Measurements from ENCODE around the gene FBXL15.
A peak's percentile ranks its signal among the peaks of the same experiment; 100 is the strongest.
"Not testable (repeated sequence)": the region's sequence is repeated elsewhere in the genome, so short reads cannot be mapped to it uniquely, and the experiment has no call there.

The FBXL15 gene

GRCh38 chr10:102432162-102432950, 11.7 kb downstream of the FBXL15 start, which contains the start of gene CUEDC2:
Gene CUEDC2, minus strand, starts transcription at chr10:102432574. Its CDS starts 7,386 bp downstream, at chr10:102425188.
- peak; percentile 92 for DNase-seq

GRCh38 chr10:102433619-102434046, 13.0 kb downstream of the FBXL15 start:
- no peak for DNase-seq

GRCh38 chr10:102434394-102435132, 13.9 kb downstream of the FBXL15 start:
- no peak for DNase-seq

- DNase-seq, result no peak
Observed at GRCh38 chr10:102435133-102435497, 14.5 kb downstream of the FBXL15 start.

GRCh38 chr10:102435529-102436233, 15.0 kb downstream of the FBXL15 start:
- no peak for DNase-seq

- no peak for DNase-seq
Observed at GRCh38 chr10:102436312-102436711, 15.7 kb downstream of the FBXL15 start.

- no peak for DNase-seq
Observed at GRCh38 chr10:102437515-102437914, 16.9 kb downstream of the FBXL15 start.

- no peak for DNase-seq
Observed at GRCh38 chr10:102438374-102438773, 17.7 kb downstream of the FBXL15 start.

GRCh38 chr10:102444851-102445250, 24.2 kb downstream of the FBXL15 start:
- no peak for DNase-seq

GRCh38 chr10:102449321-102450123, 28.9 kb downstream of the FBXL15 start:
- peak; percentile 90 for DNase-seq

GRCh38 chr10:102450124-102450373, 29.4 kb downstream of the FBXL15 start:
- no peak for DNase-seq

GRCh38 chr10:102450374-102451104, 29.9 kb downstream of the FBXL15 start:
- peak; percentile 93 for DNase-seq

GRCh38 chr10:102451105-102451969, 30.7 kb downstream of the FBXL15 start, which contains the start of gene C10orf95:
Gene C10orf95, minus strand, starts transcription at chr10:102451543. Its CDS starts 450 bp downstream, at chr10:102451093.
- DNase-seq, result no peak

- peak; percentile 64 for DNase-seq
Observed at GRCh38 chr10:102452672-102453340, 32.2 kb downstream of the FBXL15 start.

GRCh38 chr10:102453502-102453901, 32.9 kb downstream of the FBXL15 start:
- DNase-seq, result no peak

- DNase-seq, result not testable (repeated sequence)
Observed at GRCh38 chr10:102454662-102455487, 34.2 kb downstream of the FBXL15 start.

- DNase-seq, result peak; percentile 22
Observed at GRCh38 chr10:102455893-102456471, 35.3 kb downstream of the FBXL15 start.

GRCh38 chr10:102457591-102458150, 37.0 kb downstream of the FBXL15 start:
- no peak for DNase-seq

GRCh38 chr10:102458656-102459055, 38.0 kb downstream of the FBXL15 start:
- DNase-seq, result no peak
